ENCODE measurements around the gene SEPHS2.
A peak's percentile ranks its signal among the peaks of the same experiment; 100 is the strongest.
"Not testable (repeated sequence)": the region's sequence is repeated elsewhere in the genome, so short reads cannot be mapped to it uniquely, and the experiment has no call there.

SEPHS2 gene

DNA sequence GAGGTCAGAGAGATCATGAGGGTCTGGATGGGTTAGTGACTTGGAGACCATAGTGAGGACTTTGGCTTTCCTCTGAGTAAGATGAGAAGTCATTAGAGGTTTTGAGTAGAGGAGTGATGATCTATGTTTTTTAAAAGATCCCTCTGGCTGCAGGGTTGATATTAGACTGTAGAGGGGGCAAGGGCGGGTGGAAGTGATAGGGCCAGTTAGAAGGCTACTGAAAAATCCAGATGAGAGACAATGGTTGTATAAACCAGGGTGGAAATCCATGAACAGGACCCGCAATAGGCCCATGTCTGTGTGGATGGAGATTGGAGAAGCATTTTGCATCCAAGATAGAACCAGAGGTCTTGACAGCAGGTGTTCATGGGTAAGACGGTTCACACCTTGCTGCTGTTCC, 36.7 kb upstream of the SEPHS2 start:
- Histone ChIP-seq H3K4me3 (ENCODE audit: low read length in 2 of 2) (no peak overlapping the region), H3K36me3 (ENCODE audit: control insufficient read depth in 2 of 2, insufficient read depth in 2 of 2, low read length in 2 of 2) (peaks cover 0 to 4% of the 10 kb centered on the region in 2 donors), H3K27ac (ENCODE audit: low read depth in 2 of 2, low read length in 2 of 2) (no peak overlapping the region), H3K27me3 (ENCODE audit: control insufficient read depth in 2 of 2, insufficient read depth in 2 of 2, low read length in 2 of 2) (no peaks in the 10 kb centered on the region), H3K9me3 (ENCODE audit: control insufficient read depth in 2 of 2, low read length in 2 of 2) (no peaks in the 10 kb centered on the region), H3K4me1 (ENCODE audit: control insufficient read depth in 2 of 2, insufficient read depth in 2 of 2, low read length in 2 of 2) (no peaks in the 10 kb centered on the region), H3K9ac (ENCODE audit: low read depth in 1 of 2, low read length in 2 of 2) (no peak overlapping the region)

DNA sequence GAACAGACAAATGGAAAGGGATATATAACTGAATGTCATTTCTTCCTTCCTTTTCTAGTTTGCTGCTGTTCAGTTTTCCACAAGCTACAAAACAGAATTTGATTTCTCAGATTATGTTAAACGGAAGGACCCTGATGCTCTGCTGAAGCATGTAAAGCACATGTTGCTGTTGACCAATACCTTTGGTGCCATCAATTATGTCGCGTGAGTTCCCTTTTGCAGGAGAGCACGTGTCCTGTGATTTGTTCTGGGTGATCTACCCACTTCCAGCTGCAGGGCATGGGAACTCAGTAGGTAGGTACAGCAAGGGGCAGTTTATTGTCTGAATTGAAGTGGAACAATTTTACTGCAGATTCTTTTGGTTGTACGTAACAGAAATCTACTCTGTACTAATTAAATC, 35.7 kb upstream of the SEPHS2 start:
- Histone ChIP-seq H3K36me3 (ENCODE audit: control insufficient read depth in 2 of 2, insufficient read depth in 2 of 2, low read length in 2 of 2) (peaks cover 0 to 4% of the 10 kb centered on the region in 2 donors), H3K27me3 (ENCODE audit: control insufficient read depth in 2 of 2, insufficient read depth in 2 of 2, low read length in 2 of 2) (no peaks in the 10 kb centered on the region), H3K9ac (ENCODE audit: low read depth in 1 of 2, low read length in 2 of 2) (no peak overlapping the region), H3K9me3 (ENCODE audit: control insufficient read depth in 2 of 2, low read length in 2 of 2) (no peaks in the 10 kb centered on the region), H3K4me1 (ENCODE audit: control insufficient read depth in 2 of 2, insufficient read depth in 2 of 2, low read length in 2 of 2) (no peaks in the 10 kb centered on the region), H3K4me3 (ENCODE audit: low read length in 2 of 2) (no peak overlapping the region), H3K27ac (ENCODE audit: low read depth in 2 of 2, low read length in 2 of 2) (no peak overlapping the region)

DNA sequence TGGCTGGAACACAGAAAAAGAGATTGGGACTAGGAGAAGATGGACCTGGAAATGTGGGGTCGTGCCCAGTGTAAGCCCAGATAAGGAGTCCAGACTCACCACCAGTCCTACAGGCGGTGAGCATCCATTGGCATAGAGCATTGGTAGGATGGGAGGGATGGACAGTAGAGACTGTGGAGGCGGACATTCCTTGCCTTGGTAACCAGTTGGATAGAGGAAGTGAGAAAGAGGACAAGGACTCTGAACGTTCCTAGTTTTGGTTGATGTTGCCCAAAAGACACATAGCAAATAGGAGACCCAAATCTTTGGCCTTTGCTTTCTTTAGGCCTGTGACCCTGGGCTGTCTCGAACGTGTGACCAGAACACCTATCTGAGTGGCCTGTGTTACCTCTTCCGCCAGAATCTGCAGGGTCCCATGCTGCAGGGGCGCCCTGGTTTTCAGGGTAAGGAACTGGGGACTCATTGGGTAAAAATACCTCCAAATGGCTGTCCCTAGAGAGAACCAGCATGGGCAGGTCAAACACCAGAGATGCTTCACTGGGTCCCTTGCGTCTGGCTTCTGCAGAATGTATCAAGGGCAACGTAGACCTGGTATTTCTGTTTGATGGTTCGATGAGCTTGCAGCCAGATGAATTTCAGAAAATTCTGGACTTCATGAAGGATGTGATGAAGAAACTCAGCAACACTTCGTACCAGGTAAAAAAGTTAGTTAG, 33.2 kb upstream of the SEPHS2 start:
- Histone ChIP-seq H3K9ac (ENCODE audit: low read depth in 1 of 2, low read length in 2 of 2) (no peak overlapping the region), H3K27me3 (ENCODE audit: control insufficient read depth in 2 of 2, insufficient read depth in 2 of 2, low read length in 2 of 2) (no peaks in the 10 kb centered on the region), H3K9me3 (ENCODE audit: control insufficient read depth in 2 of 2, low read length in 2 of 2) (no peaks in the 10 kb centered on the region), H3K36me3 (ENCODE audit: control insufficient read depth in 2 of 2, insufficient read depth in 2 of 2, low read length in 2 of 2) (peaks cover 0 to 4% of the 10 kb centered on the region in 2 donors), H3K4me3 (ENCODE audit: low read length in 2 of 2) (no peak overlapping the region), H3K4me1 (ENCODE audit: control insufficient read depth in 2 of 2, insufficient read depth in 2 of 2, low read length in 2 of 2) (no peaks in the 10 kb centered on the region), H3K27ac (ENCODE audit: low read depth in 2 of 2, low read length in 2 of 2) (no peak overlapping the region)

DNA sequence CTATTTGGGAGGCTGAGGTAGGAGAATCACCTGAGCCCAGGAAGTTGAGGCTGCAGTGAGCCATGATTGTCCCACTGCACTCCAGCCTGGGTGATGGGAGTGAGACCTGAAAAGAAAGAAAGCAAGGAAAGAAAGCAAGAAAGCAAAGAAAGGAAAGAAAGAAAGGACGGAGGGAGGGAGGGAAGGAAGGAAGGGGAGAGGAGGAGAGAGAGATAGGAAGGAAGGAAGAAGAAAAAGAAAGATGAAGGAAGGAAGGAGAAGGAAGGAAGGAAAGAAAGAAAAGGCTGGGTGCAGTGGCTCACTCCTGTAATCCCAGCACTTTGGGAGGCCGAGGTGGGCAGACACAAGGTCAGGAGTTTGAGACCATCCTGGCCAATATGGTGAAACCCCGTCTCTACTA, 32.1 kb upstream of the SEPHS2 start:
- not testable (repeated sequence) for H3K4me1 ChIP-seq (ENCODE audit: control insufficient read depth in 2 of 2, insufficient read depth in 2 of 2, low read length in 2 of 2); H3K9ac ChIP-seq (ENCODE audit: low read depth in 1 of 2, low read length in 2 of 2); H3K27ac ChIP-seq (ENCODE audit: low read depth in 2 of 2, low read length in 2 of 2); H3K9me3 ChIP-seq (ENCODE audit: control insufficient read depth in 2 of 2, low read length in 2 of 2); H3K36me3 ChIP-seq (ENCODE audit: control insufficient read depth in 2 of 2, insufficient read depth in 2 of 2, low read length in 2 of 2); H3K4me3 ChIP-seq (ENCODE audit: low read length in 2 of 2); H3K27me3 ChIP-seq (ENCODE audit: control insufficient read depth in 2 of 2, insufficient read depth in 2 of 2, low read length in 2 of 2)

DNA sequence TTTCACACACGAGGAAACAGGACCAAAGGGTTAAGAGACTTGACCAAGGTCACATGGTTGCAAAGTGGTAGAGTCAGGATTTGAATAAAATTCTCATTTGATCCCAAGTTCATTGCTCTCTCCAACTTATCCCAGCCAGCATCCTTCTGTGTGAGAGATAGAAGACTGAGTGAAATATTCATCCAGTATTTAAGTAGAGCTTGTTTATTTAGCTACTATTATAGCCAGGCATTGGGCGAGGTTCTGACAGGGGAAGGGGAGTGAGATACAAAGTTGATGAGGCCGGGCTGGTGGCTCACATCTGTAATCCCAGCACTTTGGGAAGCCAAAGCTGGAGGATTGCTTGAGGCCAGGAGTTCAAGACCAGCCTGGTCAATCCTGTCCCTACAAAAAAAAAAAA, 31.3 kb upstream of the SEPHS2 start:
- H3K27ac ChIP-seq (ENCODE audit: low read depth in 2 of 2, low read length in 2 of 2): no peak overlapping the region
- H3K36me3 ChIP-seq (ENCODE audit: control insufficient read depth in 2 of 2, insufficient read depth in 2 of 2, low read length in 2 of 2): peaks cover 0 to 2% of the 10 kb centered on the region in 2 donors
- H3K27me3 ChIP-seq (ENCODE audit: control insufficient read depth in 2 of 2, insufficient read depth in 2 of 2, low read length in 2 of 2): no peaks in the 10 kb centered on the region
- H3K4me1 ChIP-seq (ENCODE audit: control insufficient read depth in 2 of 2, insufficient read depth in 2 of 2, low read length in 2 of 2): no peaks in the 10 kb centered on the region
- no peaks in the 10 kb centered on the region for H3K9me3 ChIP-seq (ENCODE audit: control insufficient read depth in 2 of 2, low read length in 2 of 2)
- H3K9ac ChIP-seq (ENCODE audit: low read depth in 1 of 2, low read length in 2 of 2): no peak overlapping the region
- H3K4me3 ChIP-seq (ENCODE audit: low read length in 2 of 2): no peak overlapping the region

DNA sequence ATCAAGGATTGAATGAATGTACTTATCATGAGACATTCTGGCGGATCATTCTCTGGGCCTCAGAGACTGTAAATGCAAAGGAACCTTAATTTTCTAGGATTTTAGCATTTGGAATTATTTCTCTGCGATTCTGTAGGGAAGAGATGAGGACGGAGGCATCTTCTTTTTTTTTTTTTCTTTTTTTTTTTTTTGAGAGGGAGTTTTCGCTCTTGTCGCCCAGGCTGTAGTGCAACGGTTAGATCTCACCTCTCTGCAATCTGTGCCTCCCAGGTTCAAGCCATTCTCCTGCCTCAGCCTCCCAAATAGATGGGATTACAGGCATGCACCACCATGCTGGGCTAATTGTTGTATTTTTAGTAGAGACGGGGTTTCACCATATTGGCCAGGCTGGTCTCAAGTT, 29.0 kb upstream of the SEPHS2 start:
- H3K4me3 ChIP-seq (ENCODE audit: low read length in 2 of 2): peak overlapping the region in 1 of 2 donors; percentile 42
- H3K27me3 ChIP-seq (ENCODE audit: control insufficient read depth in 2 of 2, insufficient read depth in 2 of 2, low read length in 2 of 2): no peaks in the 10 kb centered on the region
- H3K9ac ChIP-seq (ENCODE audit: low read depth in 1 of 2, low read length in 2 of 2): no peak overlapping the region

DNA sequence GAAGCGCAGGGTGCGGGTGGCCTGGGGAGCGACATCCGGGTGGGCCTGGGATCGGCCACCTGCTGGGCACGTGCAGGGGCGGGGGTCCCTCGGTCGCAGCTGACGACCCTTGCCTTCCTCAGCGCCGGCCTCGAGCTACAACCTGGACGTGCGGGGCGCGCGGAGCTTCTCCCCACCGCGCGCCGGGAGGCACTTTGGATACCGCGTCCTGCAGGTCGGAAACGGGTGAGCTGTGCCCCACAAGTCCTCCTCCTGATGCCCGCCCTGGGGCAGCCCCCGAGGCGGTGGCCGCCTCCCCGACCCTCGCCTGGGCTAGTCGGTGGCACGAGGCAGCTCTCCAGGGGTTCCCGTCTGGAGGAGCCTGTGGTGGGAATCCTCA, 28.4 kb upstream of the SEPHS2 start:
- peak overlapping the region in 1 of 2 donors; percentile 79 for H3K27ac ChIP-seq (ENCODE audit: low read depth in 2 of 2, low read length in 2 of 2)
- no peaks in the 10 kb centered on the region for H3K4me1 ChIP-seq (ENCODE audit: control insufficient read depth in 2 of 2, insufficient read depth in 2 of 2, low read length in 2 of 2)
- no peaks in the 10 kb centered on the region for H3K36me3 ChIP-seq (ENCODE audit: control insufficient read depth in 2 of 2, insufficient read depth in 2 of 2, low read length in 2 of 2)
- H3K9ac ChIP-seq (ENCODE audit: low read depth in 1 of 2, low read length in 2 of 2): peak overlapping the region in 1 of 2 donors; percentile 10
- no peaks in the 10 kb centered on the region for H3K9me3 ChIP-seq (ENCODE audit: control insufficient read depth in 2 of 2, low read length in 2 of 2)
- H3K4me3 ChIP-seq (ENCODE audit: low read length in 2 of 2): peak overlapping the region; percentile 11 to 74
- no peaks in the 10 kb centered on the region for H3K27me3 ChIP-seq (ENCODE audit: control insufficient read depth in 2 of 2, insufficient read depth in 2 of 2, low read length in 2 of 2)

More for the DNA sequence above, 29.0 kb upstream of the SEPHS2 start:
- Histone ChIP-seq H3K9me3 (ENCODE audit: control insufficient read depth in 2 of 2, low read length in 2 of 2) (no peaks in the 10 kb centered on the region), H3K27ac (ENCODE audit: low read depth in 2 of 2, low read length in 2 of 2) (no peak overlapping the region), H3K4me1 (ENCODE audit: control insufficient read depth in 2 of 2, insufficient read depth in 2 of 2, low read length in 2 of 2) (no peaks in the 10 kb centered on the region), H3K36me3 (ENCODE audit: control insufficient read depth in 2 of 2, insufficient read depth in 2 of 2, low read length in 2 of 2) (no peaks in the 10 kb centered on the region)

DNA sequence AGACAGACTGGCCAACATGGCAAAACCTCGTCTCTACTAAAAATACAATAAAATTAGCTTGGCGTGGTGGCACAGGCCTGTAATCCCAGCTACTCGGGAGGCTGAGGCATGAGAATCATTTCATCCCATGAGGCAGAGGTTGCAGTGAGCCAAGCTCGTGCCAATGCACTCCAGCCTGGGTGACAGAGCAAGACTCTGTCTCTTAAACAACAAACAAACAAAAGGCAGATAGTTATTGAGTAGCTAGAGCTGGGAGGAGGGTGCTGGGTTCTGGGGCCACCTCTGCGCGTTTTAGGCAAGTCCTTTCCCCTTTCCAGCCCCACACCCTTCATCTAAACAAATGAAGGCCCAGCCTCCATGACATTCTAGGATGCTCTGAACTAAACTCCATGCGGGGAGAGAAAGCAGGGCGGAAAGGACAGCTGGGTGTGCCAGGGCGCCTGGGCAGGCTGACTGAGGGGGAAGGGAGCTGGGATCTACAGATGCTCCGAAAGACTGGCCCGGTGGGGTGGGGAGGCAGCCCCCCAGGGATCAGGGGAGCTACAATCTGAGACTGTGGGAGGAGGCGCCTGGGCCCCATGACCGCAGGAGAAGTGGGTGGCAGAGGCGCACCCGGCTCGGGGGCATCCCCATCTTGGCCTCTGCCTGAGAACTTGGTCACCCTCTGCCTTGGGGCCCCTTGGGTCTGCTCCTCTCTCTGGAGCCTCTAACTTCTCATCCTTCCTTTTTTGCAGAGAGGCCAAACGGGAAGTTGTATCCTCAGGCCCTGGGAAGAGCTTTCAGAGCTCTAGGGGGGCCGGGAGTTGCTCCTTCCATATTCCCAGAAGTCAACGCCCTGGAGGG, 27.8 kb upstream of the SEPHS2 start:
- H3K36me3 ChIP-seq (ENCODE audit: control insufficient read depth in 2 of 2, insufficient read depth in 2 of 2, low read length in 2 of 2): no peaks in the 10 kb centered on the region
- H3K4me3 ChIP-seq (ENCODE audit: low read length in 2 of 2): peak overlapping the region; percentile 23 to 74
- peak overlapping the region; percentile 10 to 32 for H3K9ac ChIP-seq (ENCODE audit: low read depth in 1 of 2, low read length in 2 of 2)
- no peaks in the 10 kb centered on the region for H3K27me3 ChIP-seq (ENCODE audit: control insufficient read depth in 2 of 2, insufficient read depth in 2 of 2, low read length in 2 of 2)
- H3K9me3 ChIP-seq (ENCODE audit: control insufficient read depth in 2 of 2, low read length in 2 of 2): no peaks in the 10 kb centered on the region
- H3K4me1 ChIP-seq (ENCODE audit: control insufficient read depth in 2 of 2, insufficient read depth in 2 of 2, low read length in 2 of 2): no peaks in the 10 kb centered on the region
- peak overlapping the region in 1 of 2 donors; percentile 79 for H3K27ac ChIP-seq (ENCODE audit: low read depth in 2 of 2, low read length in 2 of 2)

DNA sequence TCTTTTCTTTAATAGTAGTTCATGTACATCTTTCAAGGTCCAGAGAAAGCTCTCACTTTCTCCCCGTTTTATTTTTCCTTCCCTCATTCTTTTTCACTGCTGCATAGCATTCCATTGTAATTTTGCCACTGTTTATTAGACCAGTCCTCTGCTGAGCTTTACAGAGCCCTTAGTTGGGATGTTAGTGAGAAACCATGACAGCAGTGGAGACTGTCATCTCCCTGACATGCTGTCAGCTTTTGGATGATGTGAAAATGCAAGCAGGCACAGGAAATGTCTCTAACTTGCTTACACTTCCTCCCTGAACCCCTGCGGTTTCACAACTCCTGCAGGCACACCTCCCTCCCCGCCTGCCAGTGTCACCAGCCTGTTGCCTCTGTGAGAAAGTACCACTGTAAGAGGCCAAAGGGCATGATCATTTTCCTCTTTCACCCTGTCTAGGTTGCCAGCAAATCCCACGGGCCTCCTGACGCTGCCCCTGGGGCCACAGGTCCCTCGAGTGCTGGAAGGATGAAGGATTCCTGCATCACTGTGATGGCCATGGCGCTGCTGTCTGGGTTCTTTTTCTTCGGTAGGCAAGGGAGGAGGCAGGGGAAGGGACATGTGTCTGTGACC, 26.8 kb upstream of the SEPHS2 start, which contains the start of gene ITGAL:
ITGAL (plus strand) TSS at position 415 of the 615 bp plus-strand sequence; CDS start at position 511, 96 bp downstream.
- H3K9me3 ChIP-seq (ENCODE audit: control insufficient read depth in 2 of 2, low read length in 2 of 2): no peaks in the 10 kb centered on the region
- H3K4me1 ChIP-seq (ENCODE audit: control insufficient read depth in 2 of 2, insufficient read depth in 2 of 2, low read length in 2 of 2): no peaks in the 10 kb centered on the region
- H3K4me3 ChIP-seq (ENCODE audit: low read length in 2 of 2): peak within 1 kb of the TSS; percentile 23 to 74
- peak within 1 kb of the TSS in 1 of 2 donors; percentile 79 for H3K27ac ChIP-seq (ENCODE audit: low read depth in 2 of 2, low read length in 2 of 2)
- H3K27me3 ChIP-seq (ENCODE audit: control insufficient read depth in 2 of 2, insufficient read depth in 2 of 2, low read length in 2 of 2): no peaks in the 10 kb centered on the region
- peak within 1 kb of the TSS; percentile 10 to 56 for H3K9ac ChIP-seq (ENCODE audit: low read depth in 1 of 2, low read length in 2 of 2)
- H3K36me3 ChIP-seq (ENCODE audit: control insufficient read depth in 2 of 2, insufficient read depth in 2 of 2, low read length in 2 of 2): no peaks in the 10 kb centered on the region

DNA sequence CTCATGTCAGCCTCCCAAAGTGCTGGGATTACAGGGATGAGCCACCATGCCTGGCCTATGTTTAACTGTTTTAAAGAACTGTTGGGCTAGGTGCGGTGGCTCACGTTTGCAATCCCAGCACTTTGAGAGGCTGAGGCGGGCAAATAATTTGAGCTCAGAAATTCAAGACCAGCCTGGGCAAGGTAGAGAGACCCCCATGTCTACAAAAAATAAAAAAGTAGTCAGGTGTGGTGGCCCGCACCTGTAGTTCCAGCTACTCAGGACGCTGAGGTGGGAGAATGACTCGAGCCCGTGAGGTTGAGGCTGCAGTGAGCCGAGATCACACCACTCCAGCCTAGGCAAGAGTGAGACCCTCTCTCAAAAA, 24.9 kb upstream of the SEPHS2 start:
- H3K9ac ChIP-seq (ENCODE audit: low read depth in 1 of 2, low read length in 2 of 2): no peak overlapping the region
- H3K4me3 ChIP-seq (ENCODE audit: low read length in 2 of 2): no peak overlapping the region
- H3K36me3 ChIP-seq (ENCODE audit: control insufficient read depth in 2 of 2, insufficient read depth in 2 of 2, low read length in 2 of 2): no peaks in the 10 kb centered on the region
- no peaks in the 10 kb centered on the region for H3K4me1 ChIP-seq (ENCODE audit: control insufficient read depth in 2 of 2, insufficient read depth in 2 of 2, low read length in 2 of 2)
- no peaks in the 10 kb centered on the region for H3K27me3 ChIP-seq (ENCODE audit: control insufficient read depth in 2 of 2, insufficient read depth in 2 of 2, low read length in 2 of 2)
- H3K27ac ChIP-seq (ENCODE audit: low read depth in 2 of 2, low read length in 2 of 2): peak overlapping the region in 1 of 2 donors; percentile 74
- no peaks in the 10 kb centered on the region for H3K9me3 ChIP-seq (ENCODE audit: control insufficient read depth in 2 of 2, low read length in 2 of 2)
